Ectodermal cell (in vitro differentiated cells): ENCODE measurements around the gene EZH2.

Experiments
- H3K27ac ChIP-seq: 2 replicates; pipeline ENCODE4 v1.7.0; 2013; ENCODE audit warnings: mild to moderate bottlenecking, low read depth, low read length; ENCODE audit not compliant: insufficient read depth, poor library complexity, severe bottlenecking
- H3K27me3 ChIP-seq: 2 replicates; pipeline ENCODE4 v1.7.0; 2013; ENCODE audit warnings: mild to moderate bottlenecking, low read length; ENCODE audit not compliant: insufficient read depth, control insufficient read depth, poor library complexity, severe bottlenecking
- H3K36me3 ChIP-seq: one replicate; pipeline ENCODE4 v1.7.0; 2013; ENCODE audit warnings: low read length; ENCODE audit not compliant: control insufficient read depth, insufficient read depth
- H3K4me1 ChIP-seq: one replicate; pipeline ENCODE4 v1.7.0; 2013; ENCODE audit warnings: low read length; ENCODE audit not compliant: control insufficient read depth, insufficient read depth
- H3K4me3 ChIP-seq: 2 replicates; pipeline ENCODE4 v1.7.0; 2013; ENCODE audit warnings: low read depth, low read length, control low read depth; ENCODE audit not compliant: insufficient read depth
- H3K9me3 ChIP-seq: 2 replicates; pipeline ENCODE4 v1.7.0; 2013; ENCODE audit warnings: mild to moderate bottlenecking, low read length, moderate library complexity; ENCODE audit not compliant: control insufficient read depth
- WGBS, 2 experiments: methylation state at CpG; one replicate each; pipeline ENCODE4 v1.1.7; 2013; ENCODE audit warnings: missing lambda C conversion rate in 2 of 2; 5-methylcytosine and 5-hydroxymethylcytosine counted together

EZH2 gene

DNA sequence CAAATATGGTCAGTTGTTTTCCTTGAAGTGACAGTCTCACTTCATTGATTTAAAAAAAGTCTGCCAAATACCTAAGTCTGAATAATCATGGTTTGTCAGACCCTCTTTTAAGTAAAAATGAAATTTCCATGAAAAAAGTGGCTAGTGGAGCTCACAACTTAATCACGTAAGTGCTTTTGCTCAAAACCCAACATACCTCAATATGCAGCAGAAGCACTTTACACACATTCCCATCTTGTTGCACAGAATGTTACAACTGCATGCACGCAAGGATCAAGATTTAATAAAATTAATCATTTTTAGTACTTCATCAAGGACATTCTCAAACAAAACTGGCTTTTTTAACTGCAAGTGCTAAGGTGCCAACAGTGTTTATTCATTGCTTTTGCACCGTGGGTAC, 21.6 kb downstream of the EZH2 start:
- Histone ChIP-seq H3K27me3 (no peaks in the 10 kb centered on the region), H3K4me3 (no peak overlapping the region), H3K27ac (no peak overlapping the region), H3K4me1 (no peaks in the 10 kb centered on the region), H3K36me3 (no peaks in the 10 kb centered on the region), H3K9me3 (no peaks in the 10 kb centered on the region)
- WGBS, 2 experiments: 91 to 94% methylated on average over 3 of the region's 3 CpGs

DNA sequence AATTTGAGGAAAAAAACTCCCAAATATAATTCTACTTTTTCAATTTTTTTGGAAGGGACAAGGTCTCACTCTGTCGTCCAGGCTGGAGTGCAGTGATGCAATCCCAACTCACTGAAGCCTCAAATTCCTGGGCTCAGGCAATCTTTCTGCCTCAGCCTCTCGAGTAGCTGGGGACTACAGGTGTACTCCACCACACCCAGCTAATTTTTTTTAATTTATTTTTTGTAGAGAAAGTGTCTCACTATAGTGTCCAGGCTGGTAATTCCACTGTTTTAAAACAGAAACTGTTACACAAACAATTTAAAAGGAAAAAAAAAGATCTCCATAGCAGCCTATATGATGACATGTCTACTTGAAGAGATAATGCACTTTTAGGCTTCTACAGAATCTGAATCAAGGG, 25.6 kb downstream of the EZH2 start:
- no peaks in the 10 kb centered on the region for H3K27me3 ChIP-seq
- no peaks in the 10 kb centered on the region for H3K9me3 ChIP-seq
- 88 to 97% methylated on average over 1 to 2 of the region's 2 CpGs for WGBS, 2 experiments
- no peak overlapping the region for H3K4me3 ChIP-seq
- H3K27ac ChIP-seq: no peak overlapping the region
- H3K36me3 ChIP-seq: no peaks in the 10 kb centered on the region
- H3K4me1 ChIP-seq: no peaks in the 10 kb centered on the region

- Histone ChIP-seq H3K27me3 (no peaks in the 10 kb centered on the region), H3K4me3 (no peak overlapping the region), H3K27ac (no peak overlapping the region), H3K36me3 (no peaks in the 10 kb centered on the region), H3K9me3 (no peaks in the 10 kb centered on the region), H3K4me1 (no peaks in the 10 kb centered on the region)
- WGBS, 2 experiments: 93 to 94% methylated on average over 4 to 5 of the region's 5 CpGs
Measured at GRCh38 chr7:148856891-148857290, 27.2 kb downstream of the EZH2 start.

GRCh38 chr7:148856578-148856881, 27.6 kb downstream of the EZH2 start:
- 91 to 95% methylated on average over 2 of the region's 2 CpGs for WGBS, 2 experiments
- H3K27ac ChIP-seq: no peak overlapping the region
- H3K27me3 ChIP-seq: no peaks in the 10 kb centered on the region
- H3K4me1 ChIP-seq: no peaks in the 10 kb centered on the region
- no peaks in the 10 kb centered on the region for H3K36me3 ChIP-seq
- no peak overlapping the region for H3K4me3 ChIP-seq
- no peaks in the 10 kb centered on the region for H3K9me3 ChIP-seq

- Histone ChIP-seq H3K27me3 (no peaks in the 10 kb centered on the region), H3K36me3 (no peaks in the 10 kb centered on the region), H3K4me1 (no peaks in the 10 kb centered on the region), H3K9me3 (no peaks in the 10 kb centered on the region), H3K4me3 (no peak overlapping the region), H3K27ac (no peak overlapping the region)
- 96 to 100% methylated on average over 1 of the region's 1 CpG for WGBS, 2 experiments
Measured at GRCh38 chr7:148854983-148855382, 29.1 kb downstream of the EZH2 start.

DNA sequence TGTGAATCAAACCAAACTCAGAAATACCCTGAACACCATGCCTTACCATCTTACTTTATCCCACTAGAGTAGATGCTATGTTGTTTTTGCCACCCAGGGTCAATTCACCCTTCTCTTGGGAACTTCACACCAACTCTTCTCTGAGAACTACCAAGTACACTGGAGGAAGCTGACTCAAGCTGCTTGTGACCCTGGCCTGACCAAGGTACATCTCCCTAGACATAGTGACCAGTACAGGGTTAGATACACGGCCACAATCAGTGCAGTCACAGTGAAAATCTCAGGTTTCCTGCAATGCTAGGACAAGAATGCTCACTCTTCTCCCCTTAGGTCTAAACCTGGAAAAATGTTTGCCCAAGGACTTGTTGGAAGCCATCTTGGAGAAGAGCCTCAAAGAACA, 31.8 kb downstream of the EZH2 start:
- Histone ChIP-seq H3K36me3 (no peaks in the 10 kb centered on the region), H3K9me3 (no peaks in the 10 kb centered on the region), H3K27ac (no peak overlapping the region), H3K27me3 (no peaks in the 10 kb centered on the region), H3K4me1 (peaks cover 10% of the 10 kb centered on the region), H3K4me3 (no peak overlapping the region)
- WGBS, 2 experiments: 92 to 94% methylated on average over 1 of the region's 1 CpG

GRCh38 chr7:148850564-148850963, 33.5 kb downstream of the EZH2 start:
- H3K4me3 ChIP-seq: no peak overlapping the region
- no peaks in the 10 kb centered on the region for H3K36me3 ChIP-seq
- H3K4me1 ChIP-seq: peaks cover 10% of the 10 kb centered on the region
- H3K27me3 ChIP-seq: no peaks in the 10 kb centered on the region
- no peak overlapping the region for H3K27ac ChIP-seq
- 100% methylated on average over 3 of the region's 5 CpGs for WGBS, 2 experiments
- H3K9me3 ChIP-seq: no peaks in the 10 kb centered on the region

DNA sequence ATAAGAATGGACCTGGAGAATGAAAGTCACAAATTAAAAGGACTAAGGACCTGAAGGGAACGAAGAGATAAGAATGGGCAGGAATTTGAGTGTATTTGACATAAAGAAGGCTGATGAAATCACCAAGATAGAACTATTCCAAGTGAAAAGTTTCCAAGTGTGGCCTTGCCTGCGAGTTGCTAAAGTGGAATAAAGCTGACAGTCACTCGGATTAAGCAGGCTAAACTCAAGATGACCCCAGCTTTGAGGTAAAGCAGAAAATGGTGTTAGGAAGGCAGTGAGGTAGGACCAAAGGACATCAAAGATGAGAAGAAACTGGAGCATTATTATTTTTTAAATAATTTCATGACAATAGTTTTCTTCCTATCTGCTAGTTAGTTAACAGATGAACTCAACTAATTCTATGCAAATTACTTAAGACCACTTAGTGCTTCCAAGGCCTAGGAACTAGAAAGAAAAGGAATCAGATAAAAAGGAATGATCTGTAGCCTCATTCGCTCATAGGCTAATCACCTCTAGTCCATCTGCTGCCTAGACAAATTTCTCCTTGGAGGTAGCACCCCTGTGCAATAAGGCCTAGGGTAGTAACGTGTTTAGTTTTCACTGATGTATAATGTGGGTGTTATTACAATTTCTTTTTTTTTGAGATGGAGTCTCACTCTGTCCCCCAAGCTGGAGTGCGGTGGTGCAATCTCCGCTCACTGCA, 34.5 kb downstream of the EZH2 start:
- Histone ChIP-seq H3K9me3 (no peaks in the 10 kb centered on the region), H3K27ac (no peak overlapping the region), H3K27me3 (no peaks in the 10 kb centered on the region), H3K4me1 (peaks cover 10% of the 10 kb centered on the region), H3K36me3 (no peaks in the 10 kb centered on the region), H3K4me3 (no peak overlapping the region)
- WGBS, 2 experiments: 83 to 87% methylated on average over 7 of the region's 7 CpGs

DNA sequence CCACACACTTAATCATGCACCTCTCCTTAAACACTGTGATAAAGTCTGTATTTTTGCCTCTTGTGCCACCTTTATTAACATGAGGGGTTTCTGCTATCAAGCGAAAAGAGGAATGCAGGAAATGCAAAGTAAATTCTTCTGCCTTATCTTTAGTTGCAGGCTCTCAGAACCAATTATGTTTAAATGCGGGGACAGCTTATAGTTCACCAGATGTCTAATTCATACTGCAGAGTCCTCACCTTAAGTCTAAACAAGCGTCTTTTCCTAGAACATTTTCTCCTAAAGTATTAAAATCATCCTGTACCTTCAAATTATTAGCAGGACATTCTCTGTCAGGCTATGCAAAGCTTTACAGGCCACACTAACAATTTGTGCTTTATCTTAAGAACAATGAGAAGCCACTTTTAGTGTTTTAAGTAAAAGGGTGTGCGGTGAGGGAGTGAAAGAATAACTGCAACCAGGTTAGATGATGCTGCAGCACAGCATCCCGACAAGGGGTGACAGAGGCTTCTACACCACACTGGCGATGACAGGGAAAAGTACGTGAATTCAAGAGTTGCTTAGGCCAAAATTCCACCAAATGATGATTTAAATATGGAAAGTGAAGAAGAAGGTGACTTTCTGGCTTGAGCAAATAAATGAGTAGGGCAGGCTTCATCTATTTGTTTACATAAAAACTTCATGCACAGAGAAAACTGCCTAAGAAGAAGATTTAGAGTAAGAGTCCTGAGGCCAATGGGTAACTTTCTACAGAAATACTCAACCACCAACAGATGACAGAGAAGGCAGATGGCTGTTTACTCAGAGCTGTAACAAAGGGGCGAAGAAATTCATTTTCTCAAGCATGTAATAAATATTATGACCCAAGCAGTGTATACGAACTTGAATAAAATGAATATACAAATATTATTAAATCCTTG, 36.0 kb downstream of the EZH2 start:
- peaks cover 10% of the 10 kb centered on the region for H3K4me1 ChIP-seq
- no peak overlapping the region for H3K4me3 ChIP-seq
- no peaks in the 10 kb centered on the region for H3K27me3 ChIP-seq
- H3K9me3 ChIP-seq: no peaks in the 10 kb centered on the region
- 86 to 92% methylated on average over 7 to 8 of the region's 9 CpGs for WGBS, 2 experiments
- H3K27ac ChIP-seq: no peak overlapping the region
- H3K36me3 ChIP-seq: no peaks in the 10 kb centered on the region

- peaks cover 7% of the 10 kb centered on the region for H3K36me3 ChIP-seq
- H3K27ac ChIP-seq: no peak overlapping the region
- no peaks in the 10 kb centered on the region for H3K9me3 ChIP-seq
- H3K27me3 ChIP-seq: no peaks in the 10 kb centered on the region
- no peak overlapping the region for H3K4me3 ChIP-seq
- no peaks in the 10 kb centered on the region for H3K4me1 ChIP-seq
- WGBS, 2 experiments: 88 to 96% methylated on average over 2 of the region's 2 CpGs
Measured at GRCh38 chr7:148838905-148839304, 45.2 kb downstream of the EZH2 start.
